IPS-NIHi11 (cell line): Measurements from ENCODE around the gene LAMC2.

Experiments
- DNase-seq: peaks from one replicate; pipeline ENCODE4 v3.0.0; 2012; ENCODE audit warnings: mixed read lengths, low spot score

Gene LAMC2

GRCh38 chr1:183214021-183214970 is 28.2 kb downstream of the LAMC2 start:
- DNase-seq = no peak

DNA sequence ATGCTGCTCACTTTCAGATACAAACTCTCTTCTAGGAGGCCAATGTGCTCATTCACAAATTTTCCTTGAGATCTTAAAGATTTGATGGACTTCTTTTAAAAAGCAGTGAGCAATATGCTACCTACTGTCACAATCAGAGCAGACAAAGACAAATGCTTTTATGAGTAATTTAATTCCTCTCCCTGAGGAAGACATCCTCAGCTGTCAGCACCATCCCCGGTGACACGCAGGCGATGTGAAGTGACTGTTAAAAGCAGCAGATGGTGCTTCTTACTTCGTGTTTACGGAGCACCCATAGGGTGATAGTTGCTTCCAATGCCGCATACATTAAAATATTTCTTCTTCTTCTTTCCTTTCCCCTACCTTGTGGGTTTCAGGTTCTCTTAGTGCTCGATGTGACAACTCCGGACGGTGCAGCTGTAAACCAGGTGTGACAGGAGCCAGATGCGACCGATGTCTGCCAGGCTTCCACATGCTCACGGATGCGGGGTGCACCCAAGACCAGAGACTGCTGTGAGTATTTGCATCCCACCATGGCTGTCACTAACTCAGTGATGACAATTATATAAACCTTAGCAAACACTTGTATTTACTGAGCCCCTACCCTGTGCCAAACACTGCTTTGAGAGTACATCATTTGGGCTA is 29.1 kb downstream of the LAMC2 start:
- no peak for DNase-seq

GRCh38 chr1:183215936-183216335 is 29.9 kb downstream of the LAMC2 start:
- no peak for DNase-seq

GRCh38 chr1:183218027-183218618 is 32.1 kb downstream of the LAMC2 start:
- DNase-seq = no peak

GRCh38 chr1:183218971-183219615 is 33.0 kb downstream of the LAMC2 start:
- peak; percentile 45 for DNase-seq

DNA sequence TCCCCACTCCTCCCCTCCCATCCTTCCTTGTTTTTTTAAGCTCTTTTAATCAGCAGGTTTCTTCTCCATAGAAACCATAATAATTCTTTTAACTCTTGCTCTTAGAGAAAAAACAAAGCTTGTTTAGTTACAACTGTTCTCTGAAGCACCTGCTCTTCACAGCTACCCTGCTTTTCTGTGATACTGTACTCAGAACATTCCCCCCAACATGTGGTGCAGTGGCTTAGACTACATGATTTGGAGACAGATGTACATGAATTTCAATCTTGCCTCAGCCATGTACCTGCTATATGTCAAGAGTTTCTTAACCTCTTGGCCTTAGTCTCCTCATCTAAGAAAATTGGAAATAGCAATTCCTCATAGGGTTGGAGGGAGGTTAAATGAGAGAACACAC is 33.5 kb downstream of the LAMC2 start:
- no peak for DNase-seq

DNA sequence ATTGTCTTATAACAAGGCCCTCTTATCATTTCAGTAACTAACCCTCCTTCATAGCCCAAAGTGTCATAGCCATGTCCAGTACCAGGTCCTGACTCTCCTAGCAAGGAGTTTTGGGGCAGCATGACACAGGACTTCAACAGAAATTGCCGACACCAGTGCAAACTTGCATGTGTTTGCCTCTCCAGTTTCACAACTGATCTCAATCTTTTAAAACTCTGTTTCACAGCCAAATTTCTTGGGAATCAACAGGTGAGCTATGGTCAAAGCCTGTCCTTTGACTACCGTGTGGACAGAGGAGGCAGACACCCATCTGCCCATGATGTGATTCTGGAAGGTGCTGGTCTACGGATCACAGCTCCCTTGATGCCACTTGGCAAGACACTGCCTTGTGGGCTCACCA is 36.8 kb downstream of the LAMC2 start:
- DNase-seq = no peak

- no peak for DNase-seq
Observed at GRCh38 chr1:183223467-183223866, 37.4 kb downstream of the LAMC2 start.

DNA sequence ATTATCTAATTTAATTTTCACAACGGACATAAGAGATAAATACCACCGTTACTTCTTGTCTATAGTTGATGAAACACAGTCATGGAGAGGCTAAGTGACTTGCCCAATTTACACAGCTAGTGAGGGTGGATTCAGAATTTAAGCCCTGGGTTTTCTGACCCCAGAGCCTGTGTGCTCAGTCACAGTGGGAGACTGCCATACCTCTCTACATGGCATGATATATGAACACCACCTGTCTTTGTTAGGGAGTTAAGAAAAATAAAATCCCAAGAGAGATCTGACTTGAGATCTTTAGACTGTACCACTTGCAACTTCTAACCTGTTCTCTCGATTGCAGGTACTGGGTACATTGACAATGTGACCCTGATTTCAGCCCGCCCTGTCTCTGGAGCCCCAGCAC is 40.3 kb downstream of the LAMC2 start:
- DNase-seq = no peak

DNA sequence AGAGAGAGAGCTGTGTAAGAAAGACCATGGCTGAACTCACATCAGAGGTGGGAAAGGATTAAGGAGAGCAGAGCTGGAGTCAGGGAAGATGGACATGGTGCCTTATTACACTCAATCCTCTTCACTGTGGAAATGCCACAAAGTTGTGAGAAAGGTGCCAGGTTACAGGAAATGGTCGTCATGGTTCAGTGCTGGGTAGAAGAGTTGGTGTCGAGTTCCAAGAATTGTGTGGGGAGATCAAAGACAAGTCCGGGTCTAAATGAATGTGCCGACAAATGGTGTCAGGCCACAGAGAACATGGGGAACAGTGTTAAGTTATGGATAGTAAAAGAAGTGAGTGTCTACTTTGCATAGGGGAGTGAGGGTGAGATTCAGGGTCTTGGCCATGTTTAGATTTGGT is 40.9 kb downstream of the LAMC2 start:
- peak; percentile 39 for DNase-seq

- peak; percentile 74 for DNase-seq
Observed at GRCh38 chr1:183227422-183228346, 41.6 kb downstream of the LAMC2 start.

- no peak for DNase-seq
Observed at GRCh38 chr1:183228347-183229220, 42.5 kb downstream of the LAMC2 start.

DNA sequence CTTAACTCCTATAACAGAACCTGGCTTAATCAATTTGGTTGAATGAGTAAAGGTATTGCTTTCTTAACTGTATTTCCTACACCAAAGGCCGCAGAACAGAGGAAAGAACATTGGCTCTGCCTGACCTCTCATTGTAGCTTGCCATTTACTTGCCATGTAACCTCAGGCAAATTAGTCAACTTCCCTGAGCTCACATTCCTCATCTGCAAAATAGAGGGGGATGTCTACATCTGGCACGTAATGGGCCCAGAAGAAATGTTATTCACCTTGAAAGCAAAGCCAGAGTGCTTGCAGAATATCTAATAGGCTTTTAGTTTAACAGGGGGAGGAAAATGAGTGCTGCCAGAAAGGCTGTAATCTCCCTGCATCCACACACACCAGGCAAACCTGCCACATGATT is 44.3 kb downstream of the LAMC2 start:
- no peak for DNase-seq

DNA sequence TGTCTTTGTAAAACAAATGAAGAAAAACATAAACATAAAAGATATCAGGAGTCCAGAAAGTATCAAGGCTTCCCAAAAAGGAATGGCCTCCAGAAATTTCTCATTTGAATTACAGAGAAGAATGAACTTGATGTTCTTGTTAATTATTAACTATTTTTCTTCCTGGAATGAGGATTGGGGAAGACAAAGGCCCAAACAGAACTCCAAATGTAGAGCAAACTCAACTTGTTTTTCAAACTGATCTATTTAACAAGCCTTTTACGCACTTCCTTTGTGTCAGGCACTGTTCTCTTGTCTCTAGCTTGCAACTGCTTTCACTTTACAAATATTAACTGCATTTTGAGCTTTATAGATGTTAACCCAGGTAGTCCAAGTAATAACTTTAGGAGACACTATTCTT is 45.5 kb downstream of the LAMC2 start:
- no peak for DNase-seq

- DNase-seq = no peak
Observed at GRCh38 chr1:183233113-183233512, 47.0 kb downstream of the LAMC2 start.

DNA sequence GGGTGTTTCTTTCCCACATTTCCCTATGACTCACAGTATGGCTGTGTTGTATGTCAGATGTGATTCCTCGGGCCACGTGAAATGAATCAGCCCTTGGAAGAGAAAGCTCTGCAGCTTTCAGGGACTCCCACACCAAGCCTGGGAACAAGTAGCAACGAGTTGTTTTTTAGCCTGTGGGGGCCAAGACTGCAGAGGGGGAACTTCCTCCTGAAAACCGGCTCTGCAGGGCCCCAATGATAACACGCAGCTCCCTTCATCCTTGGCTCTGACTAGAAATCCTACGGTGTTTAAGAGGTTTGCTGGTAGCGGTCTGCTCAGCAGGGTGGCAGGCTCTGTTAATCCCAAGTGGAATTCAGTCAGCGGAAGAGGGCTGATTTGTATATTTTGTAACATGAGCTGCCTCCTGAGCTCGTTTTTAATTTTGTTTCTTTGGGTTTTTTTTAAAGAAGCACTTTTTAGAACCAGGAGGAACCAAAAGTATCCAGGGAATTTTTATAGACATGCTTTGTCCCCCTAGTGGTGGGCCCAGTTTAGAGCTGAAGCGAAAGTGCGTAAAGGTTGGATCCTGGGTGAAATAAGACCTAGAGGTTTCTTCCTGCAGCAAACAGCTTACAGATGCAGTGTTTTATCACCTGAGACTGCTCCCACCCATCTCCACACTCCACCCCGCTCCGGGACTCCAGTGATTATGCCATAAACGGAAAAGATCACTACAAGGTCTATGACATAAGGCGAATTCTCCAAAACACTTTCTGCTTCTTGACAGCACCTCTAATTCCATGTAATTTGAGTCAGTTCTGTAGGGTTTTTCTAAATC is 48.8 kb downstream of the LAMC2 start:
- peak; percentile 79 for DNase-seq

DNA sequence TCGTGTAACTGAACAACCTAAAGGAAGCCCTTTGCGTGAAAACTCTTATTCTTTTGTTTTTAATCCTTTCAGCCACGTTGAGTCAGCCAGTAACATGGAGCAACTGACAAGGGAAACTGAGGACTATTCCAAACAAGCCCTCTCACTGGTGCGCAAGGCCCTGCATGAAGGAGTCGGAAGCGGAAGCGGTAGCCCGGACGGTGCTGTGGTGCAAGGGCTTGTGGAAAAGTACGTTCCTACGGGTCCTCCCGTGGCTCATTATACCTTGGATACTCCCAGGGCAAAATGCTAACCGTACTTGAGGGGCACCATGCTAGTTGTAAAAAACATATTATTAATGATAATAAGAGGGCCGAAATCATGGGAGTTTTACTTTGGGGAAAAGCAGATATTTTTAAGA is 49.4 kb downstream of the LAMC2 start:
- no peak for DNase-seq

DNA sequence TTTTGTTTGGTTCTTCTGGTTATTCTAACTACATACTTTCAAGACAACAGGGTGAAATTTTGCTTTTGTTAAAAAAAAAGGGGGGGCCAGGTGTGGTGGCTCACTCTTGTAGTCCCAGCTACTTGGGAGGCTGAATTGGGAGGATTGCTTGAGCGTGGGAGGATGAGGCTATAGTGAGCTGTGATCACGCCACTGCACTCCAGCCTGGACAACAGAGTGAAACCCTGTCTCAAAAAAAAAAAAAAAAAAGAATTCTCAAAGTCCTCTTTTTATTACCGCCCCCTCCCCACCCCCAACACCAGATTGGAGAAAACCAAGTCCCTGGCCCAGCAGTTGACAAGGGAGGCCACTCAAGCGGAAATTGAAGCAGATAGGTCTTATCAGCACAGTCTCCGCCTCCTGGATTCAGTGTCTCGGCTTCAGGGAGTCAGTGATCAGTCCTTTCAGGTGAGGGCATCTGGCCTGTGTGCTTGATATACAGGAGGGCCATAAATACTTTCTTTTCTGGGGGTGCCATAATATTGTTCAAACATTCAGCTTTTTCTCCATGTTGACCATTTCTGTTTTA is 50.2 kb downstream of the LAMC2 start:
- DNase-seq = no peak

- DNase-seq = no peak
Observed at GRCh38 chr1:183237046-183237445, 51.0 kb downstream of the LAMC2 start.
